B cell (primary cell): ENCODE results near the gene USH2A. TPM values are rescaled to one million over a fixed set of nuclear protein-coding genes. Genes with fewer than 3 reads are reported as not detected.
"Not testable (repeated sequence)": the region's sequence is repeated elsewhere in the genome, so short reads cannot be mapped to it uniquely, and the experiment has no call there.

Source experiments
- ATAC-seq: fragments of 200-7000 bp; cut with Tn5 transposase; one replicate; pipeline ENCODE4 v1.10.0; 2021; ENCODE audit warnings: low read depth, mild to moderate bottlenecking, moderate number of reproducible peaks, moderate library complexity
- CTCF ChIA-PET: fragments of 350-600 bp; sonication (Branson Sonifier 250); formaldehyde crosslinking; loops from one replicate; lab custom pipeline; 2021; ENCODE audit warnings: antibody characterized with exemption, inconsistent platforms; lab: Charles Lee
- POLR2A ChIA-PET: fragments of 350-600 bp; sonication (Branson Sonifier 250); formaldehyde crosslinking; loops from one replicate; lab custom pipeline; 2021; ENCODE audit warnings: antibody characterized with exemption; lab: Charles Lee
- DNase-seq: peaks from one replicate; pipeline ENCODE4 v3.0.0; 2013
- H2AFZ ChIP-seq: 2 replicates; pipeline ENCODE4 v1.6.1; 2012; ENCODE audit warnings: mild to moderate bottlenecking, low read depth, low read length; ENCODE audit not compliant: insufficient read depth, poor library complexity, severe bottlenecking
- H3K27ac ChIP-seq, 2 donors: 1 replicate in 1 of 2; 2 replicates in 1 of 2; pipeline ENCODE4 v1.5.1; 2012 to 2013; ENCODE audit warnings: low read length in 2 of 2, mild to moderate bottlenecking in 2 of 2, moderate library complexity in 1 of 2
- H3K27me3 ChIP-seq, 4 experiments: fragments of 200-600 bp in 1 of 4; sonication (generic) in 1 of 4; replicated peaks in 1 of 4; 1 replicate in 2 of 4; 2 replicates in 2 of 4; pipeline versions ENCODE4 v1.6.1 to v1.7.0; 2013 to 2016; ENCODE audit warnings: low read length in 3 of 4, mild to moderate bottlenecking in 2 of 4, mixed read lengths in 1 of 4, moderate library complexity in 1 of 4; ENCODE audit not compliant: insufficient read depth in 4 of 4, control insufficient read depth in 3 of 4; ENCODE audit errors: control extremely low read depth in 1 of 4
- H3K36me3 ChIP-seq, 2 experiments: replicated peaks in 1 of 2; 1 replicate in 1 of 2; 2 replicates in 1 of 2; pipeline versions ENCODE4 v1.6.1 to v1.7.1; 2013; ENCODE audit warnings: low read length in 1 of 2; ENCODE audit not compliant: insufficient read depth in 2 of 2, control insufficient read depth in 1 of 2; ENCODE audit errors: control extremely low read depth in 1 of 2, extremely low read depth in 1 of 2
- H3K4me1 ChIP-seq, 2 donors: fragments of 200-600 bp in 1 of 2; sonication (generic) in 1 of 2; 1 replicate in 1 of 2; 2 replicates in 1 of 2; pipeline versions ENCODE4 v1.5.1 to v1.6.1; 2013 to 2017; ENCODE audit warnings: low read length in 2 of 2; ENCODE audit not compliant: control insufficient read depth in 2 of 2, insufficient read depth in 2 of 2
- H3K4me2 ChIP-seq: replicated peaks from 2 replicates; pipeline ENCODE3; 2012; ENCODE audit warnings: mild to moderate bottlenecking, low read depth, low read length; ENCODE audit not compliant: poor library complexity, severe bottlenecking
- H3K4me3 ChIP-seq, 5 experiments: fragments of 200-600 bp in 1 of 5; sonication (generic) in 1 of 5; 1 replicate in 3 of 5; 2 replicates in 2 of 5; pipeline versions ENCODE4 v1.5.1 to v1.7.0; 2011 to 2016; ENCODE audit warnings: low read length in 4 of 5, mild to moderate bottlenecking in 4 of 5, low read depth in 2 of 5, control low read depth in 1 of 5, moderate library complexity in 1 of 5; ENCODE audit not compliant: insufficient read depth in 1 of 5; ENCODE audit errors: control extremely low read depth in 1 of 5, extremely low read depth in 1 of 5
- H3K79me2 ChIP-seq: fragments of 200-600 bp; sonication (generic); one replicate; pipeline ENCODE4 v1.6.0; 2016; ENCODE audit warnings: low read length; ENCODE audit not compliant: control insufficient read depth, insufficient read depth
- H3K9ac ChIP-seq: fragments of 200-600 bp; sonication (generic); 2 replicates; pipeline ENCODE4 v1.6.1; 2017; ENCODE audit warnings: mild to moderate bottlenecking, low read length, moderate library complexity
- H3K9me3 ChIP-seq, 3 donors: one replicate each; pipeline versions ENCODE4 v1.6.1 to v1.7.1; 2013; ENCODE audit warnings: low read length in 2 of 3; ENCODE audit not compliant: control insufficient read depth in 2 of 3, insufficient read depth in 1 of 3; ENCODE audit errors: control extremely low read depth in 1 of 3
- H4K20me1 ChIP-seq: 2 replicates; pipeline ENCODE4 v1.6.0; 2012; ENCODE audit warnings: mild to moderate bottlenecking, low read length; ENCODE audit not compliant: insufficient read depth, control insufficient read depth, poor library complexity, severe bottlenecking
- H3K27ac Mint-ChIP-seq: one replicate; pipeline ENCODE4 v1.8.0; 2021; ENCODE audit warnings: mixed read lengths
- H3K27me3 Mint-ChIP-seq: one replicate; pipeline ENCODE4 v1.8.0; 2021; ENCODE audit warnings: mixed read lengths
- H3K4me1 Mint-ChIP-seq: one replicate; pipeline ENCODE4 v1.8.0; 2021; ENCODE audit warnings: mixed read lengths
- H3K4me3 Mint-ChIP-seq: one replicate; pipeline ENCODE4 v1.8.0; 2021; ENCODE audit warnings: mixed read lengths
- H3K9me3 Mint-ChIP-seq: one replicate; pipeline ENCODE4 v1.8.0; 2022; ENCODE audit warnings: mixed read lengths; ENCODE audit not compliant: insufficient read depth
- CTCF ChIP-seq: fragments of 200-600 bp; IDR thresholded peaks from one replicate; pipeline ENCODE4 v1.8.0; 2022; ENCODE audit warnings: antibody characterized with exemption, mild to moderate bottlenecking
- EZH2 ChIP-seq: IDR thresholded peaks from 2 replicates; pipeline ENCODE4 v1.6.1; 2012; ENCODE audit warnings: borderline replicate concordance, low read depth, mild to moderate bottlenecking, moderate library complexity, low read length; ENCODE audit not compliant: insufficient read depth, poor library complexity, severe bottlenecking
- WGBS: methylation state at CpG from one replicate; pipeline ENCODE4 v1.1.5; 2013; ENCODE audit warnings: missing lambda C conversion rate; ENCODE audit not compliant: insufficient coverage; 5-methylcytosine and 5-hydroxymethylcytosine counted together
- intact Hi-C: fragments of 100-400 bp; cut with micrococcal nuclease; formaldehyde crosslinking; loops from one replicate; pipeline ENCODE4 v1.10.0; 2022
- polyA plus RNA-seq: library from polyadenylated mRNA; depleted of rRNA; stranded (reverse); fragments of >200 nt; gene quantifications from 2 replicates; pipeline ENCODE4 v1.2.3, GENCODE V29; 2012
- total RNA-seq, 2 donors: library from RNA; stranded (reverse); fragments of 120-200 nt in 1 of 2; gene quantifications; 1 replicate in 1 of 2; 2 replicates in 1 of 2; pipeline versions ENCODE4 v1.2.3 to v1.2.4, GENCODE V29; 2013 to 2022

The USH2A gene
- total and polyA plus RNA-seq, 2 donors (not counting 1 experiment from before 2014, with no cell fraction given) = 0.01 TPM; not detected in 1

GRCh38 chr1:216009456-216009855 lies 413.8 kb downstream of the USH2A start:
- H3K4me3 ChIP-seq, H3K36me3 ChIP-seq, H3K27me3 ChIP-seq, H3K27ac ChIP-seq, H3K9me3 Mint-ChIP-seq, H3K9ac ChIP-seq, intact Hi-C loops, H3K4me1 ChIP-seq, H4K20me1 ChIP-seq, H3K9me3 ChIP-seq, DNase-seq, H3K4me1 Mint-ChIP-seq, POLR2A ChIA-PET, H3K4me3 Mint-ChIP-seq, CTCF ChIA-PET, H3K79me2 ChIP-seq, ATAC-seq, H3K27me3 Mint-ChIP-seq, H2AFZ ChIP-seq, H3K27ac Mint-ChIP-seq, H3K4me2 ChIP-seq: not testable (repeated sequence)
- 96% methylated on average over 4 of the region's 10 CpGs for WGBS

GRCh38 chr1:216005916-216006315 lies 417.3 kb downstream of the USH2A start:
- no peaks in the 10 kb centered on the region for H3K27me3 ChIP-seq
- WGBS = 35% methylated on average over 2 of the region's 2 CpGs
- H3K27ac ChIP-seq = no peak overlapping the region
- no peak overlapping the region for H3K4me2 ChIP-seq
- DNase-seq (no peak), ATAC-seq (no peak)
- H3K36me3 ChIP-seq = no peaks in the 10 kb centered on the region
- H3K9ac ChIP-seq = no peak overlapping the region
- POLR2A ChIA-PET = no interaction called here
- H3K4me3 Mint-ChIP-seq = no peak overlapping the region
- no peaks in the 10 kb centered on the region for H3K9me3 ChIP-seq
- H3K79me2 ChIP-seq = no peaks in the 10 kb centered on the region
- TF ChIP-seq EZH2 (no peak), CTCF (no peak)
- CTCF ChIA-PET = no interaction called here
- intact Hi-C loops = no loop called here
- H3K27ac Mint-ChIP-seq = no peak overlapping the region
- H4K20me1 ChIP-seq = no peaks in the 10 kb centered on the region
- no peak overlapping the region for H2AFZ ChIP-seq
- no peaks in the 10 kb centered on the region for H3K4me1 Mint-ChIP-seq
- H3K4me1 ChIP-seq = no peaks in the 10 kb centered on the region
- H3K9me3 Mint-ChIP-seq = no peaks in the 10 kb centered on the region
- no peaks in the 10 kb centered on the region for H3K27me3 Mint-ChIP-seq
- H3K4me3 ChIP-seq = no peak overlapping the region
